HEK293 (cell line): Measurements from ENCODE around the gene SLC5A10.

Experiments used
- CTCF ChIP-seq: fragments of 450-650 bp; formaldehyde crosslinking; IDR thresholded peaks from 2 replicates; pipeline ENCODE4 v1.5.1; 2016; ENCODE audit warnings: missing biosample characterization, missing genetic modification characterization
- GLI4 ChIP-seq: fragments of 450-650 bp; formaldehyde crosslinking; IDR thresholded peaks from 2 replicates; pipeline ENCODE4 v1.5.1; 2016; ENCODE audit warnings: missing biosample characterization, missing genetic modification characterization
- GLIS2 ChIP-seq: fragments of 450-650 bp; formaldehyde crosslinking; IDR thresholded peaks from 2 replicates; pipeline ENCODE4 v1.5.1; 2016; ENCODE audit warnings: missing biosample characterization, missing genetic modification characterization
- PRDM1 ChIP-seq: fragments of 450-650 bp; formaldehyde crosslinking; IDR thresholded peaks from 2 replicates; pipeline ENCODE4; 2016; ENCODE audit warnings: missing biosample characterization, missing genetic modification characterization
- ZNF148 ChIP-seq: fragments of 450-650 bp; formaldehyde crosslinking; IDR thresholded peaks from 2 replicates; pipeline ENCODE4 v1.5.0; 2017; ENCODE audit warnings: missing biosample characterization, missing genetic modification characterization, borderline replicate concordance
- ZNF169 ChIP-seq: fragments of 450-650 bp; formaldehyde crosslinking; IDR thresholded peaks from 2 replicates; pipeline ENCODE4 v1.5.1; 2016; ENCODE audit warnings: missing biosample characterization, missing genetic modification characterization
- ZNF404 ChIP-seq: fragments of 450-650 bp; formaldehyde crosslinking; IDR thresholded peaks from 2 replicates; pipeline ENCODE4 v1.5.1; 2017; ENCODE audit warnings: missing biosample characterization, missing genetic modification characterization
- ZNF48 ChIP-seq: fragments of 450-650 bp; formaldehyde crosslinking; IDR thresholded peaks from 2 replicates; pipeline ENCODE4 v1.5.1; 2016; ENCODE audit warnings: missing biosample characterization, missing genetic modification characterization
- ZNF561 ChIP-seq: fragments of 450-650 bp; IDR thresholded peaks from 2 replicates; pipeline ENCODE4 v1.5.1; 2018; ENCODE audit warnings: missing biosample characterization, missing genetic modification characterization, borderline replicate concordance
- ZNF707 ChIP-seq: fragments of 450-650 bp; formaldehyde crosslinking; IDR thresholded peaks from 2 replicates; pipeline ENCODE4 v1.5.1; 2016; ENCODE audit warnings: missing biosample characterization, missing genetic modification characterization
- TF ChIP-seq, protein P1 (sequence below): fragments of 450-650 bp; formaldehyde crosslinking; IDR thresholded peaks from 2 replicates; pipeline ENCODE4 v1.5.1; 2016; ENCODE audit warnings: missing biosample characterization, missing genetic modification characterization
- TF ChIP-seq, protein P2 (sequence below): fragments of 450-650 bp; formaldehyde crosslinking; IDR thresholded peaks from 2 replicates; pipeline ENCODE4 v1.5.1; 2016; ENCODE audit warnings: missing biosample characterization, missing genetic modification characterization, borderline replicate concordance
- TF ChIP-seq, protein P3 (sequence below): fragments of 450-650 bp; formaldehyde crosslinking; optimal IDR thresholded peaks from 2 replicates; pipeline ENCODE3; 2016; ENCODE audit warnings: missing biosample characterization, mild to moderate bottlenecking, missing genetic modification characterization

DNA sequence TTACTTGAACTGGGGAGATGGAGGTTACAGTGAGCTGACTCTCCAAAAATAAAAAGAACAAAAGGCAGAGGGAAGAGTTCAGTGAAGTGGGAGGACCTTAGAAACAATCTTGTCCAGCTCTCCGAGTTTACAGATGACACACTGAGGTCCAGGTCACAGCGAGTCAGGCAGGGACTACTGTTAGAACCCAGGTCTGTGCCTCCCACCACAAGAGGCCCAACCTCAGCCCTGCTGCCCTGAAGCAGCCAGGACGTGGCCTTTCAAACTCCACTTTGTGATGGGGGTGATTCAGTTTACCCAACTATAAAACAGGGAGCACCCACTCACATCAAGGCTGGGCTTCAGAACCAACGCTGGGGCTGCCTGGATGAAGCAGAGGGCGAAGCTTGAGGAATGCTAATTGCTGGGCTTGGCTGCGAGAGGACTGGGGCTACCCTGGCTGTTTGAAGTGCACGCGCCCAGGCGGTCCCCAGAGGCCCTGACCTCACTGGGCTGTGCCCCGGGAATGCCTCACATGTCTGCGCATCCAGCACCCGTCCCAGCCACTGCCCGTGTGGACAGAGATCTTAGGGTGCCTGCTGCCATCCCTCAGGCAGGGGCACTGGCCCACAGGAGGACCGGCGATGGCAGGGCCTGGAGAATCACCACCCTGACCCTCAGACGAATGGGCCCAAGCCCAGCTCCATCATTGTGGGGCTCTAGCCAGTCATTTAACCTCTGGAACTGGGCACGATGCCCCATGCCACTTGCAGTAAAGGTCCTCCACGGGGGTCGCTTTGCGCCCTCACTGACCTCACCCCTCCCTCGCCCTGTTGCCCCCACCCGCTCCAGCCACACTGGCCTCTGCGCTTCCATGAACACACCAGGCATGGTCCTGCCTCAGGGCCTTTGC, 11.4 kb downstream of the SLC5A10 start:
- TF ChIP-seq ZNF404 (tag by site-specific recombination): no peak
- TF ChIP-seq ZNF561 (tag by site-specific recombination): no peak
- TF ChIP-seq ZNF48 (tag by site-specific recombination): no peak
- TF ChIP-seq GLI4: no peak
- TF ChIP-seq, protein P1, sequence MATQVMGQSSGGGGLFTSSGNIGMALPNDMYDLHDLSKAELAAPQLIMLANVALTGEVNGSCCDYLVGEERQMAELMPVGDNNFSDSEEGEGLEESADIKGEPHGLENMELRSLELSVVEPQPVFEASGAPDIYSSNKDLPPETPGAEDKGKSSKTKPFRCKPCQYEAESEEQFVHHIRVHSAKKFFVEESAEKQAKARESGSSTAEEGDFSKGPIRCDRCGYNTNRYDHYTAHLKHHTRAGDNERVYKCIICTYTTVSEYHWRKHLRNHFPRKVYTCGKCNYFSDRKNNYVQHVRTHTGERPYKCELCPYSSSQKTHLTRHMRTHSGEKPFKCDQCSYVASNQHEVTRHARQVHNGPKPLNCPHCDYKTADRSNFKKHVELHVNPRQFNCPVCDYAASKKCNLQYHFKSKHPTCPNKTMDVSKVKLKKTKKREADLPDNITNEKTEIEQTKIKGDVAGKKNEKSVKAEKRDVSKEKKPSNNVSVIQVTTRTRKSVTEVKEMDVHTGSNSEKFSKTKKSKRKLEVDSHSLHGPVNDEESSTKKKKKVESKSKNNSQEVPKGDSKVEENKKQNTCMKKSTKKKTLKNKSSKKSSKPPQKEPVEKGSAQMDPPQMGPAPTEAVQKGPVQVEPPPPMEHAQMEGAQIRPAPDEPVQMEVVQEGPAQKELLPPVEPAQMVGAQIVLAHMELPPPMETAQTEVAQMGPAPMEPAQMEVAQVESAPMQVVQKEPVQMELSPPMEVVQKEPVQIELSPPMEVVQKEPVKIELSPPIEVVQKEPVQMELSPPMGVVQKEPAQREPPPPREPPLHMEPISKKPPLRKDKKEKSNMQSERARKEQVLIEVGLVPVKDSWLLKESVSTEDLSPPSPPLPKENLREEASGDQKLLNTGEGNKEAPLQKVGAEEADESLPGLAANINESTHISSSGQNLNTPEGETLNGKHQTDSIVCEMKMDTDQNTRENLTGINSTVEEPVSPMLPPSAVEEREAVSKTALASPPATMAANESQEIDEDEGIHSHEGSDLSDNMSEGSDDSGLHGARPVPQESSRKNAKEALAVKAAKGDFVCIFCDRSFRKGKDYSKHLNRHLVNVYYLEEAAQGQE (tag by site-specific recombination): no peak
- TF ChIP-seq CTCF (tag by site-specific recombination): no peak
- TF ChIP-seq PRDM1: no peak
- no peak for TF ChIP-seq GLIS2 (tag by site-specific recombination)
- no peak for TF ChIP-seq ZNF169
- no peak for TF ChIP-seq ZNF148 (tag by site-specific recombination)
- TF ChIP-seq, protein P2, sequence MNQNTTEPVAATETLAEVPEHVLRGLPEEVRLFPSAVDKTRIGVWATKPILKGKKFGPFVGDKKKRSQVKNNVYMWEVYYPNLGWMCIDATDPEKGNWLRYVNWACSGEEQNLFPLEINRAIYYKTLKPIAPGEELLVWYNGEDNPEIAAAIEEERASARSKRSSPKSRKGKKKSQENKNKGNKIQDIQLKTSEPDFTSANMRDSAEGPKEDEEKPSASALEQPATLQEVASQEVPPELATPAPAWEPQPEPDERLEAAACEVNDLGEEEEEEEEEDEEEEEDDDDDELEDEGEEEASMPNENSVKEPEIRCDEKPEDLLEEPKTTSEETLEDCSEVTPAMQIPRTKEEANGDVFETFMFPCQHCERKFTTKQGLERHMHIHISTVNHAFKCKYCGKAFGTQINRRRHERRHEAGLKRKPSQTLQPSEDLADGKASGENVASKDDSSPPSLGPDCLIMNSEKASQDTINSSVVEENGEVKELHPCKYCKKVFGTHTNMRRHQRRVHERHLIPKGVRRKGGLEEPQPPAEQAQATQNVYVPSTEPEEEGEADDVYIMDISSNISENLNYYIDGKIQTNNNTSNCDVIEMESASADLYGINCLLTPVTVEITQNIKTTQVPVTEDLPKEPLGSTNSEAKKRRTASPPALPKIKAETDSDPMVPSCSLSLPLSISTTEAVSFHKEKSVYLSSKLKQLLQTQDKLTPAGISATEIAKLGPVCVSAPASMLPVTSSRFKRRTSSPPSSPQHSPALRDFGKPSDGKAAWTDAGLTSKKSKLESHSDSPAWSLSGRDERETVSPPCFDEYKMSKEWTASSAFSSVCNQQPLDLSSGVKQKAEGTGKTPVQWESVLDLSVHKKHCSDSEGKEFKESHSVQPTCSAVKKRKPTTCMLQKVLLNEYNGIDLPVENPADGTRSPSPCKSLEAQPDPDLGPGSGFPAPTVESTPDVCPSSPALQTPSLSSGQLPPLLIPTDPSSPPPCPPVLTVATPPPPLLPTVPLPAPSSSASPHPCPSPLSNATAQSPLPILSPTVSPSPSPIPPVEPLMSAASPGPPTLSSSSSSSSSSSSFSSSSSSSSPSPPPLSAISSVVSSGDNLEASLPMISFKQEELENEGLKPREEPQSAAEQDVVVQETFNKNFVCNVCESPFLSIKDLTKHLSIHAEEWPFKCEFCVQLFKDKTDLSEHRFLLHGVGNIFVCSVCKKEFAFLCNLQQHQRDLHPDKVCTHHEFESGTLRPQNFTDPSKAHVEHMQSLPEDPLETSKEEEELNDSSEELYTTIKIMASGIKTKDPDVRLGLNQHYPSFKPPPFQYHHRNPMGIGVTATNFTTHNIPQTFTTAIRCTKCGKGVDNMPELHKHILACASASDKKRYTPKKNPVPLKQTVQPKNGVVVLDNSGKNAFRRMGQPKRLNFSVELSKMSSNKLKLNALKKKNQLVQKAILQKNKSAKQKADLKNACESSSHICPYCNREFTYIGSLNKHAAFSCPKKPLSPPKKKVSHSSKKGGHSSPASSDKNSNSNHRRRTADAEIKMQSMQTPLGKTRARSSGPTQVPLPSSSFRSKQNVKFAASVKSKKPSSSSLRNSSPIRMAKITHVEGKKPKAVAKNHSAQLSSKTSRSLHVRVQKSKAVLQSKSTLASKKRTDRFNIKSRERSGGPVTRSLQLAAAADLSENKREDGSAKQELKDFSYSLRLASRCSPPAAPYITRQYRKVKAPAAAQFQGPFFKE (tag by site-specific recombination): no peak
- TF ChIP-seq, protein P3, sequence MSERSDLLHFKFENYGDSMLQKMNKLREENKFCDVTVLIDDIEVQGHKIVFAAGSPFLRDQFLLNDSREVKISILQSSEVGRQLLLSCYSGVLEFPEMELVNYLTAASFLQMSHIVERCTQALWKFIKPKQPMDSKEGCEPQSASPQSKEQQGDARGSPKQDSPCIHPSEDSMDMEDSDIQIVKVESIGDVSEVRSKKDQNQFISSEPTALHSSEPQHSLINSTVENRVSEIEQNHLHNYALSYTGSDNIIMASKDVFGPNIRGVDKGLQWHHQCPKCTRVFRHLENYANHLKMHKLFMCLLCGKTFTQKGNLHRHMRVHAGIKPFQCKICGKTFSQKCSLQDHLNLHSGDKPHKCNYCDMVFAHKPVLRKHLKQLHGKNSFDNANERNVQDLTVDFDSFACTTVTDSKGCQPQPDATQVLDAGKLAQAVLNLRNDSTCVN (tag by site-specific recombination): no peak
- TF ChIP-seq ZNF707: no peak
